HG02981 (cell line): Measurements from ENCODE around the gene BMP6.

Source experiments
- ATAC-seq: cut with Tn5 transposase; IDR thresholded peaks from one replicate; pipeline ENCODE4 v1.9.1; 2021; ENCODE audit warnings: mild to moderate bottlenecking, moderate library complexity; ENCODE audit not compliant: unreplicated experiment

Gene BMP6

GRCh38 chr6:7725849-7726415, at the start of gene BMP6:
BMP6 (plus strand) TSS chr6:7726099; CDS start chr6:7726956, 857 bp downstream.
- peak; percentile 57 for ATAC-seq

GRCh38 chr6:7677229-7677628, 48.7 kb upstream of the BMP6 start:
- no peak for ATAC-seq

- ATAC-seq, result no peak
These were observed 45.4 kb upstream of the BMP6 start for GRCh38 chr6:7680393-7681075.

GRCh38 chr6:7681449-7681848, 44.5 kb upstream of the BMP6 start:
- ATAC-seq, result no peak

GRCh38 chr6:7684076-7684475, 41.8 kb upstream of the BMP6 start:
- no peak for ATAC-seq

GRCh38 chr6:7684843-7685242, 41.1 kb upstream of the BMP6 start:
- ATAC-seq, result no peak

GRCh38 chr6:7685276-7685675, 40.6 kb upstream of the BMP6 start:
- ATAC-seq, result no peak

GRCh38 chr6:7687145-7688111, 38.5 kb upstream of the BMP6 start:
- no peak for ATAC-seq

GRCh38 chr6:7691021-7691420, 34.9 kb upstream of the BMP6 start:
- no peak for ATAC-seq

- ATAC-seq, result no peak
These were observed 34.0 kb upstream of the BMP6 start for GRCh38 chr6:7691675-7692452.

GRCh38 chr6:7692453-7692784, 33.5 kb upstream of the BMP6 start:
- no peak for ATAC-seq

GRCh38 chr6:7693827-7694226, 32.1 kb upstream of the BMP6 start:
- ATAC-seq, result no peak

GRCh38 chr6:7696061-7696460, 29.8 kb upstream of the BMP6 start:
- no peak for ATAC-seq

GRCh38 chr6:7697432-7697819, 28.5 kb upstream of the BMP6 start:
- no peak for ATAC-seq

GRCh38 chr6:7697820-7698623, 27.9 kb upstream of the BMP6 start:
- no peak for ATAC-seq

- no peak for ATAC-seq
These were observed 24.6 kb upstream of the BMP6 start for GRCh38 chr6:7701212-7701834.

- no peak for ATAC-seq
These were observed 22.7 kb upstream of the BMP6 start for GRCh38 chr6:7703148-7703680.

GRCh38 chr6:7705483-7705882, 20.4 kb upstream of the BMP6 start:
- ATAC-seq, result no peak

GRCh38 chr6:7706269-7706668, 19.6 kb upstream of the BMP6 start:
- ATAC-seq, result no peak

- ATAC-seq, result no peak
These were observed 18.1 kb upstream of the BMP6 start for GRCh38 chr6:7707787-7708186.
